Activated CD4-positive, alpha-beta T cell treated with anti-CD3 and anti-CD28 coated beads, Interleukin-2, amount 50 U/mL, for 16 hours (primary cell): ENCODE results near the gene SH2D4B.

Experiments used
- DNase-seq: peaks from one replicate; pipeline ENCODE4 v3.0.0-alpha.2; 2020

SH2D4B gene

DNA sequence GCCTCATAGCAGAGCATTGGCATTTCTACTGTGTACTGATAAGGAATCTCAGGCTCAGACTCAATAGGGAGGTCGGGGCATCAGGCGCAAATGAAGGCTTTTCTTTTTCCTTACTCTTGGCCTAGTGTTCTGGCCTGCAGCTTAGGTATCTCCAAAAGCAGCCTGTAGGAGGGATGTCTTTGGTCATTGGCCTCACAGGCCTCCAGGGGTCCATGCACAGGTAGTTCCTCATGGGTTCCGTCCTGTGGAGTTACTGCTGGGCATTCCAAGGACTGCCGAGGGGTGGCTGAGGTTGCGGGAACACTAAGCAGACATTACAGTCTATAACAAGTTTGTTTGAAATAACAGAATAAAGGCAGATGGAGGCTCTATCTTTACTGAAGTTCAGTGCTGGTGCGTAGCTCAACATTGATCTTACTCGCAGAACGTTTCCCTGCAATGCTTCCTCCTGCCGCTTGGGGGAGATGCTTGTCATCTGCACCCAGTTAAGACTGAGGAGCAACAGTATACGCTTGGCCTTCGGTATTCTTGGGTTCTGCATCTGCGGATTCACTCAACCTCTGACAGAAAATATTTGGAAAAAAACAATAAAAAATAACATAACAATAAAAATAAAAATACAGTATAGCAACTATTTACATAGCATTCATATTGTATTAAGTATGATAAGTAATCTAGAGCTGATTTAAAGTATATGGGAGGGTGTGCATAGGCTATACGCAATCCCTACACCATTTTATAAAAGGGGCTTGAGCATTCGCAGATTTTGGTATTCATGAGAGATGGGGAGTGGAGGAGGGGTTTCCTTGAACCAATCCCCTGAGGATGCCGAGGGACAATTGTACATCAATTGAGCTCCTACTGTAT lies 58.9 kb downstream of the SH2D4B start:
- DNase-seq: peak; percentile 58

DNA sequence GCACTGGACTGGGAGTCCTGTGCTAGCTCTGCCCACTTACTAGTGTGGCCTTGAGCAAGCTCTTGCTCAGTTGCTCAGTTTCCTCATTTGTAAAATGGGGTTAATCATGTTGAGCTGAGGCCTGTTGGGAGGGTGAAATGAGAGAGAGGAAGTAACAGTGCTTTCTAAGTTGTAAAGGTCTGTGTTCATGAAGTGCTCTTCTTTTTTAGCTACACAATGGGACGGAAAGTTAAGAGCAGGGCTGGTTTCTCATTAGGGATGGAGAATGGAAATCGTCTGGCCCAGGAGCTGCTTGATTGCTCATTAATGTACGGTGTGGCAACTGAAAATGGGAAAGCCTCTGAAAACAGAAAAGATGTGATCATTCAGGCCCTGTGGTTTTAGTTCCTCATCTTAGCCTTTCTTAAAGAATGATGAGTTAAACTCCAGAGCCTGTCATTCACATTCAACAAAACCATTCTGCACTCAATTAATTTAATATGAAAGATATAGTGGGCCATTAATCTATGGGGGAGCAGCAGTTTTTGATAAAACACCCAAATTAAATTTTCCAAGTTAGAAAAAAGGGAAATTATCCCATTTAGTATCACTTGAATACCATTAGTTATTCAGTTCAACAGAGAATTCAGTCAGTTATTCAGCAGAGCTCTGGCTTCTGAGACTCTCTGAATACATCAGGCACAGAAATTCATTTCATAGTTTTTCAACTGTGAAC lies 60.5 kb downstream of the SH2D4B start:
- no peak for DNase-seq

DNA sequence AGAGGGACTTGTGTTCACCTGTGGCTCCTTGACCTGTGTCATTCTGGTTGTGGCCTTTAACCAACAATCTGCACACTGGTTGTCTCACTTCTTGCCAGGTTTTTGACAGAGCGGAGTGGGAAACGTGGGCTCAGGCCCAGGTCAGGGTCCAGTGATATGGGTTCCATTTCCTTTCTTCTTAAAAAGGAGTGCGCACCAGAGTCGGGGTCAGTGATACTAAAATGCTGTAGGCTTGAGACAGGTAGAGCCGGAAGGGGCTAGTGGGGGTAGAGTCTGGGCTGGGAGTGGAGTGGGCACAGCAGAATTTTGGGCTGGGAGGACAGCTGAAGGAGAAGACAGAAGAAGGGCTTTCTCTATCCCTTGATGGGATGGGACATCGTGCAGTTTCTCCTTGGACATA lies 61.2 kb downstream of the SH2D4B start:
- no peak for DNase-seq

DNA sequence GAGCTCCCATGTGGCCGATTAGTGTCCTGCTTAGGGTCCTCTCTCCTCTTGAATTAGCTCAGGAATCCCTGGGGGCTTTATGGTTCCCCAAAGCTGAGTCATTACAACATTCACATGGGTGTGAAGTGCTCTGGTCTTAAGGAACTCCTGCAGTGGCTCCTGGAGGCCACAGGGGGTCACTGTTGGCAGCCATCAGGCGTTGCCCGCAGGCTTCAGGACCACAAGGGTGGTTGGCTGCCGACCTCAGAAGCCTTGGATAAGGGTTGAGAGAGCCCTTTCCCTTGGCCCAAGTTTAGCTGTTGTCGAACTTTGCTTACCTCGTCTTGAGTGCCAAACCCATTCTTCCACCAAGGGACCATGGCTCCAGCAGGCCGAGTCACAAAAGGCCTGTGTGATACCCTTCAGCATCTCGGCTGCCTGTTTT lies 61.7 kb downstream of the SH2D4B start:
- DNase-seq: peak; percentile 49

DNA sequence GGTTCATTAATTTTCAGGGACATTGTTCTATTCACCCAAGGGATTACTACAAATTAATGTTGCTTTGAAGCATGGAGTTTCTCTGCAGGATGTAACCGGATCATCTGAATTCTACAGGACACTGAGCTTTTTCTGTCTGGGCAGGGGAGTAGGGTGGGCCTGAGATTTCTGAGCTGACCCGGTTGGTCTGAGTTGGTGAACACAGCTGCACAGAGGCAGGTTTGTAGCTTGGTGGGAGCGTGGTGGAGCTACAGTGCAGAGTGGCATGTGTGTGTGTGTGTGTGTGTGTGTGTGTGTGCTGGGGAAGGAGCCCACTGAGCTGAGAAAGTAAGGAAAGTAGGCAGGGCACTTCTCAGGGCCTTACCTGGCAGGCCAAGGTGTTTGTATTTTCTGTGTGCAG lies 62.6 kb downstream of the SH2D4B start:
- DNase-seq: no peak

DNA sequence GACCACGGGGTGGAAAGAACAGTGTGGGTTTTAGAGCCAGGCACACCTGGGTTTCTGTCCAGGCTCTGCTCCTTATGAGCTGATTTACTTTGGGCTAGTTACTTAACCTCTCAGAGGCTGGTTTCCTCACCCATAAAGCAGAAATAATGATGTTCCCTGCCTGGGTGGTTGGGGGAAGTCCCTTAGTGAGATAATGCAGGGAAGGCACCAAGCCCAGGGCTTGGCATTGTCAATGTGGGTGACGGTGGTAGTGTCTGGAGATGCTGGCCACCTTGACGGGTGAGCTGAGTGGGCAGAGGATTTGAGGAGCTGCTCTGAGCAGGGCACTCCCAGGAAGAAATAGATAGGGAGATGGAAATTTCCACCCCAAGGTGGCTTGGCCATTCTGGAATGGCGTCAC lies 65.2 kb downstream of the SH2D4B start:
- no peak for DNase-seq

DNA sequence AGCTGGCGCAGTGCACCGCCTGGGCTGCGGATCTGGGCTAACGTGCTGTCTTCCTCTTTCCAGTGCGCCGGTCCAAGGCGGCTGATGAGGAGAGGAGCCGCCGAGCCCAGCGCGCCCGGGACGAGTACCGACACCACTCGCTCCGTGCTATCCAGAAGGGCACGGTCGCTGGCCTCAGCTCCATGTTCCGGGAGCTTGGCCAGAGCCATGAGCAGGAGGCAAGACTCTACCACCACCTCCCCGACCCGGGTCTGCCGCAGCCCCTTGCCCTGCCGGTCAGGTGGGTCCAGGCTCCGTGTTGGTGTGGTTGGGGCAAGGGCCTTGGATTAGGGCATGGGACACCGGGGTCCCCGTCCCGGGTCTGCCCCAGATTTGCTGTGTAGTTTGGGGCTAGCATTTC lies 65.8 kb downstream of the SH2D4B start:
- no peak for DNase-seq

DNA sequence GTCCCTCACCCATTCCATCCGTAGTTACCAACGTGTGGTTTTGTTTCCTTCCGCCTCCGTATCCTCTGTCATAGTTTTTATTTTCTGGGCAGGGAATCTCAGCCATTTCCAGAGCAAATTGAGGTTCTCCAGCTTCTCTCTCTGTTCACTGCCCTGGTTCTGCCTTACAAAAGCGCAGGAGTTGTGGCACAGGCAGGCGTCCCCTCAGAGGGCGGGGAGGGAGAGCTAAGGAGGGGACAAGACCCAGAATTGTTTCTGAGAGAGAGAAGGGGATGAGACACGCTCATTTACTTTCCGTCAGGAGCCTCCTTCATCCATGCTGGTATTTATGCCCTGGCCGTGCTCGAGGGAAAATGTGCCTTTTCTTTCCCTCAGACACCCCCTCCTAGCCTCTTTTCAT lies 71.0 kb downstream of the SH2D4B start:
- DNase-seq: no peak

DNA sequence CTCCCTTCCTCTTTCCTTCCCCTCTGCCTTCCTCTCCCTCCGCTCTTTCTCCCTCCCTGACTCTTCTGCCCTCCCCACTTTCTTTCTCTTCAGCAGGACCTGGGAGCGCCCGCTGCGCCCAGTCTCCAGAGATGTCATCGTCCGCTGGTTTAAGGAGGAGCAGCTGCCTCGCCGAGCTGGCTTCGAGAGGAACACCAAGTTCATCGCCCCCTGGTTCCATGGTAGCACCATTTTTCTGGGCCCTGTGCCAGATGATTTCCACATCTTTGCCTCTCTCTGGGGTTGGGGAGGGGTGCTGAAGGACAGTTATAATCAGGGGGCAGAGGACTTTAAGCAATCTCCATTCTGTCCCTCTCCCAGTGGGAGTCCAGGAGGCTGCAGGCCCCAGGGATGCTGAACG lies 71.6 kb downstream of the SH2D4B start:
- no peak for DNase-seq

DNA sequence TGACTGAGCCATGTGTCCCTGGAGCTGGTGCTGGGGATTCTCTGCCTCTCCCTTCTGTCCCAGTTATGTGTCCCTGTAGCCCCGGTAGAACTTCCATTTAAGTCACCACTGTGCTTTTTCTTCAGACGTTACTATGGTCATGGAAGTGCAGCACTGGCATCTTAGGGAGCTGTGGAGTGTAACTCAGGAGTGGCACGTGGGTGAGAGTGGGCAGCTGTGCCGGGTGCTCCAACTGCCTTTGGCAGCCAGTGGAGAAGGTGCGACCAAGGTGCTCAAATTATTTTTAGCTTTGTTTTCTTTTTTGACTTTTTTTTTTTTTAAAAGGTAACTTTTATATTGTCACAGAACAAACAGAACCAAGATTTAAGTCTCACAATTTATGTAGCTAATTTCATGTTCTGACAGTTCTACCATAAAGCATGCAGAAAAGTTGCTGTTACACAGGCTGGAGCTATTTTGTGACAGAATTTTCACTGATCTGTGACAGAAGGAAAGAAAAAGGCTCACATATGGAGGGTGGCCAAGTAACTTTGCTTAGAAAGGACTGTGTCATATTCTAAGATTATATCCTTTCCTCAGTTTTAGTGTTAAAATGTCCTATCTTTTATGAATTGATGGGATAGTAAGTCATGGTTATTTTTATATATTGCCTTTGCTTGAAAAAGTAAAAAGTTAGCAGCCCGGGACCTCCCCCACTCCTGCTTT lies 73.9 kb downstream of the SH2D4B start:
- no peak for DNase-seq

DNA sequence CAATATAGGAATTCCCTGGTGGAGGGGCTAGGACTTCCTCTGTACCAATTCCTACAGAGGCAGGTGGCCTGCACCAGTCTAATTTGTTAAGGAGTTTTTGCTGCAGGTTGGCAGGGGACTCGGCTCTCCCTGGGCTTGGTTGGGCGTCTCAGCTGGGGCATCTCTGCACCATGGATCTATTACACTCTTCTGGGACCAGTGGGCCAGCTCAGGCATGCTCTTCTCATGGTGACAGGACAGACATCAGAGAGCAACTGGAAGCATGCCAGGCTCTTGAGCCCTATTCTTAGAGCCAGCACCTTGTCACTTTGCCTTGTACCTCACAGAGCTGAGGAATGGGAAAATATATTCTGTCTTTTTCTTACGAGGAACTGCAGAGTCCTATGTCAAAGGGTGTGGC lies 74.6 kb downstream of the SH2D4B start:
- no peak for DNase-seq

DNA sequence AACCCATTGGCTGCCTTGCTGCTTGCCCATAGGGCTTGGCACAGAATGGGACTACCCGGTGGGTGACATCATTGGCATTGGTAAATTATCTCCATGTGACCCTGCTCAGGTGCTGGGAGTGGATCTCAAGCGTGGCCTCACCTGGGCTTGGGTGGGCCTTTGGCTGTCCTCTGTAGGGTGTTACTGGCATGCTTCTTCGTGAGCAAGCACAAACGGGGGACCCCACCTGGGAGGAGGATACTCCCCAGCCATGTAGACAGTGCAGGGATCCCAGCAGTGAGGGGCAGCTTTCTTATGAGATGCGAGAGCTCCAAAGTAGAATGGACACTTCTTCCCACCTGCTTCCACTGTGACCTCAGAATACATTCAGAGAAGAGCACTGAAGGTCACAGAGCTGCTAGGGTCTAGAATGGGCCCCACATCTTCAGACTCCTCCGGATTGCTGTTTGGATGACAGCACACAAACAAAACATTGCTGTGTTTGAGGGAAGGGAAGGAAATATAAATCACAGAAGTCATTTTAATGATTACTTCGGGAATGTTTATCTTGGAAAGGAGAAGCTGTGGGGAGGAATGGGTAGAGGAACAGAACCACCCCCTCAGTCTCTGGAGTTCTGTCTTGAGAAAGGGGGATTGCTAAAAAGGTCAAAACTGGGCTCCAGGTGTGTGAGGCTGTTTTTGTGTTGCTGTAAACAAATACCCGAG lies 75.9 kb downstream of the SH2D4B start:
- no peak for DNase-seq

DNA sequence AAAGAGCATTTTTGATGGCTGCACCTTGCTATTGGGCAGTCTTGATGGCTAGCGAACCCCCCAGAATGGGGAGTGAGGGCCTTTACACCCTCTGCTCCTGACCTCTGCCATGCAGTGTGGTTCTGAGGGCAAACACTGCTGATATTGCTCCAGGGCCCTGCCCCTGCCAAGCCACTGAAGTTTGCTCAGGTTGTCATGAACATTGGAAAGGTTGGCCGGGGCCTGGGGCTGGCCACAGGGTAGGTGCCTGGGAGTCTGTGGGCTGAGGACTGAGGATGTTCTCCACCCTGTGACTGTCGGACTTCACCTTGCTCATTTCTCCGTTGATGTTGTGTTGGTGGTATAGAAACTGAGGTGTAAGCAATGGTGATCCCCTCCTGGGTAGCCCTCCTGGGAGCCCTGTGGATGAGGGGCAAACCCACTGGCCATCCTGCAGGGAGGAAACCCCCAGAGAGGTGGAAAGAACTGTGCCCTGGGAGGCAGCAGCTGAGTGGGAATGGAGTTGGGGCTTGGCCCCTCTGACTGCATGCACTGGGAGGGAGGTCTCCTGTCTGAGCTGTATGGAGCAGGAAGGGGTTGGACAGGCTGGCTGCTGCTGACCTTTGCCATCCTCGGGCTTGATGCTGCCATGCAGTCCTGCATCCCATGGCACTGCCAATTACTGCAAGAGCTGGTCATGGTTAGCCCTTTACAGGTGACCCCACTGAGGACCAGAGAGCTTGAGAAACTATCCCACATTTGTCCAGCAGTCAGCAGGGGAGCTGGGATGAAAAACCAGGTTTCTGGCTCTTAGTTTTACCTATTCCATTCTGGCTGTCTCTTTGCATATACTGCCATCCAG lies 77.1 kb downstream of the SH2D4B start:
- DNase-seq: no peak

DNA sequence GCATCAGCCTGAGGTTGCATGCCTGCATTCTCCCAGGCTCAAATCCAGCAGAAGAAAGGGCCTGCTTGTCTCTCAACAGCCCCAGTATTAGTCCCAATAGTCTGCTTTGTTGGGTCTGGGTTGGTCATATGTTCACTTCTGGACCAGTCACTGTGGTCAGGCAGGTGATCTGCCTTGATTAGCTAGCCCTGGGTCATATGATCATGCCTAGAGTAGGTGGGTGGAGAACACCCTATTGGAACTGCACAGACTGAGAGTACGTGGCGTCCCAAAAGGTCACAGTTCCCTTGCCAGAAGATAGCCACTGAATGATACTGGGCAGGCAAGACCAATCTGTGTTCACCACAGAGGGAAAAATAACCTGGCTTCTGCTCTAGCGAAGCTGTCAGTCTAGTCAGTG lies 80.1 kb downstream of the SH2D4B start:
- no peak for DNase-seq

DNA sequence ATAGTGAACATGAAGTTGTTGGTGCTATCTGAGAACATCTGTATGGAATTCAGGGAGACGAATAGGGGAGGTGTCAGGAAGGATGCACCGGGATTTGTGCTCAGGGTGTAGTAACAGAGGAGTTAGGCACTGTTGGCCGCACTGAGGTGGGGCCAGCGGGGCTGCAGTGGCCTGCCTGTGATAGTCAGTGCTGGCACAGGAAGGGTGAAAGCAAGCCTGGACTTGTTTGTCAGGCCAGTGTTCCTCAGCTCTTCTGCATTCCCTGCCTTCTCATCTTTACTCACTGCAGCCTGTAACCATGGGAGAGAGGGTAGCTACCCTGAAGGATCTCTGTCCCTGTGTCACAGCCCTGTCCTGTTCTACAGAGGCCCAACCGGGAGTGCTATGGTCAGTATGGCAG lies 81.3 kb downstream of the SH2D4B start:
- DNase-seq: no peak

DNA sequence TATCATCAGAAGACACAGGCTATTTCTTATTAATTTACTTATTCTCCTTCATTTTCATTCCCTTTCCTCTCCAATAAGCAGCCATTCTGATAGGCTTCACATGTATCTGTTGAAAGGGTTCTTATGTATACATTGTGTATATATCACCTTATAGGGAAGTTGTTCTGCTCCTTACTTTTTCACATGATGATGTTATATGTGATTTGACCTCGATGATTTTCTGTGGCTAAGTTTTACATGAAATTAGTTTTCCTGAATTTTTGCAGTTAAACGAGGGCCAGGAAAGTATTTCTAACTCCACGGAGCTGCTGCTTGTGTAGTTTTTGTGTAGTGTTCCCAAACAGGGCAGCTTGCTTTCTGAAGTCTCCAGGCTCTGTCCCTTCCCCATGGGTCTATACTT lies 84.5 kb downstream of the SH2D4B start:
- DNase-seq: no peak

DNA sequence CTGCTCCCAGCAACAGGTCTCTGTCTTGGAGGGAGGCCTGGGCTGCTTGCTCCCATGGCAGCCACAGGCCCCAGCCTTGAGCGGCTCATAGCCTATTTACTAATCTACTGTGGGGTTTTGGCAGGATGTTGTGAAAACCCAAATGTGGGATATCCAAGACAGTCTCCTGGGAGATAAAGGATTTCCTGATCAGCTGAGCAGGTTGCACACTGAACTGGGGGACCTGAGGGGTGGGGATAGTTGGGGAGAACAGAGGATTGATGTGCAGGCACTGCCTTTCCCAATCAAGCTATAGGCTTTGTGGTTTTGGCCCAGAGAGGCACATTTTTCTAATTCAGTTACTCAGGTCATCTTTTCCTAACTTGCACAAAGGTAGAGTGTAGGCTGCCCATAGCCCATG lies 92.6 kb downstream of the SH2D4B start:
- DNase-seq: no peak

DNA sequence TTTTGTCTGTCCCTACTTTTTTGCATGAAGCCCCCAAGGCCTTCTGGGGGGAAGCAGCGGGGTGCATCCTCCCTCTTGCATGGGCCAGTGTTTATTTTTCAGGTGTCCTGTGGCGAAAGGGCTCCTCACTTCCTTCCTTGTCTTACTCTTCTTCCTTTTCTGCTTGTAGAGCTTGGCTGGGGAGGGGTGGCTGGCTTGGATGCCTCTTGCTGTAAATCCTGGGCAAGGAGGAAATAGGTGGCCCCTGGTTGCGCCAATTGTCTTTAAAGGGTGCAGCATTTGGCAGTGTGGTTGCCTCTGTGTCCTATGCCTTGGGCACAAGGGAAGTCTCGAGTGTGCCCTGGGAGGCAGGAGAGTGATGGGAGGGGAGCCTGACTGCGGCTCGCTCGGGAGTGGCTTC lies 95.0 kb downstream of the SH2D4B start:
- DNase-seq: no peak

DNA sequence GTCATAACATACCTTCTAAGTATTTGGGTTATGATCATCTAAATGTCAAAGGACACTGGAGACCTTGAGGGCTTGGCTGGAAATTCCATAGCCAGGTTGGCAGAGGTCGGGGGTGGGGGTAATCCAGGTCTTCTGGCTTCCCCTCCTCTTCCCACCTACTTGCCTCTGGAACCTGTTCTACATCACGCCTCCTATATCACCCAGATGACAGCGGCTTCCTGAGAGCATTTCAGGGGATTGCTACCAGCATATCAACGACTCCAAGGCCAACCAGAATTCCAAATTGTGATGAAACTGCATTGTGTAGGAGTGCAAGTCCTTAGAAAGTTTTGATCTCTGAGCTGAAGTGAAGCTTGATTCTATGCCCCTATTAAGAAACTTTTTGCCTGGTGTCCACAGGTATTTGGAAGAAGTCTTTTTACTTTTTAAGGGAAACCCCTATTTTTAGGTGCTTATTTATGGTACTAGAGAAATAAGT lies 95.7 kb downstream of the SH2D4B start:
- DNase-seq: no peak

DNA sequence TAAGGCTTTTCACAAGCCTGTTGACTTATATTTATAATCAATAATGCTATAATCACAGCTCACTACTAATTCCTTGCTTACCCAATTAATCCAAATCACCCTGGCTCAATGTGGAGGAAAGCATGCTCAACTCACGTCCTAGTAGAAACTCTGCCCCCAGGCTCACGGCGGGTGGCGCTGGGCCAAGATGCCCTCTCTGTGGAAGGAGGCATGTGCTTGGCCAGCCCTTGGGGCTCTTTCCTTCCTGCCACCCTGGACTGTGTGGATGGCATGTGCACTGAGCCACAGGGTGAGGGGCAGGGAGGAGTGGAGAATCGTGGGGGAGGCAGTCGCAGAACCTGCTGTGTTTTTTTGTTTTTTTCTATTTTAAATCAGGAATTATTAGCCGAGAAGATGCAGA lies 96.2 kb downstream of the SH2D4B start:
- no peak for DNase-seq

DNA sequence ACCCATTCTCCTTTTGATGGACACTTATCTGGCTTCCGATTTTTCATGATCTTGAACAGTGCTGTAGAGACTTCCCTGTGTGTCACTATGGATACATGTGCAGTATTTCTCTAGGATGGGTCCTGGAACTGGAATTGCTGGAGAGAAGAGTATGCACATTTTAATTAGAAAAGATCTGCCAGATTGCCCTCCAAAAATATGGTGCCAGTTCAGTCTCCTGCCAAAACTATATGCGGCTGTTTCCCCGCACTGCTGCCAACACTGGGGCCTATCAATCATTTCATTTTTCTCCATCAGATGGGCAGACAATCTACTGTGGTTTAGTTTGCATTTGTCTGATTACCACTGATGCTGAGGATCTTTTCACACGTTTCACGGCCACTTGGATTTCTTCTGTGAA lies 105.0 kb downstream of the SH2D4B start:
- DNase-seq: no peak

DNA sequence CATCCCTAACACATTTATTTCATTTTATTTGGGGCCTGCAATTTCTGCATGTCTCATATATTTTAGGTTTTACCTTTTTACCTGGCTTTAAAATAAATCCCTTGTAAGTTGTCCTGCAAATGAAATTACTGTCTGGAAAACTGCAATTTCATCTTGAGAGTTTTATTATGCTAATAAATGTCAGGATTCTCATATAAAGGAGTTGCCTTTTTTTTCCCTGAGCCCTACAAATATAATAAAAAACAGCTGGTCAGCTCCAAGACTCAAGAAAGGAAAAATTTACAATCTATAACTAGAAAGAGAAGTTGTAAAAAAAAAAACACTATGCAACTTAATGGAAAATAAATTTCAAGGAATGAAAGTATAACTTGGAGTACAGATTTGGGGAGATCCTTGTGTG lies 108.7 kb downstream of the SH2D4B start:
- DNase-seq: no peak
